HAP-1 (cell line): ENCODE results near the gene SLX4IP.
A peak's percentile ranks its signal among the peaks of the same experiment; 100 is the strongest.
"Not testable (repeated sequence)": the region's sequence is repeated elsewhere in the genome, so short reads cannot be mapped to it uniquely, and the experiment has no call there.

Experiments
- DNase-seq, 2 experiments: peaks; one replicate each; pipeline ENCODE4 v3.0.0-alpha.2; 2016 to 2020; ENCODE audit warnings: low spot score in 2 of 2
- H3K27me3 ChIP-seq: fragments of 250-450 bp; sonication (Bioruptor Pico); 2 replicates; pipeline ENCODE4 v1.5.1; 2020; ENCODE audit warnings: low read depth, mild to moderate bottlenecking, moderate library complexity
- H3K36me3 ChIP-seq: fragments of 250-450 bp; sonication (Bioruptor Pico); replicated peaks from 2 replicates; pipeline ENCODE4 v1.5.1; 2020; ENCODE audit warnings: mild to moderate bottlenecking
- H3K4me1 ChIP-seq: fragments of 250-450 bp; sonication (Bioruptor Pico); 2 replicates; pipeline ENCODE4 v1.5.1; 2020; ENCODE audit warnings: mild to moderate bottlenecking
- H3K4me3 ChIP-seq: fragments of 250-450 bp; sonication (Bioruptor Pico); 2 replicates; pipeline ENCODE4 v1.5.1; 2020; ENCODE audit warnings: mild to moderate bottlenecking, moderate library complexity
- H3K9me3 ChIP-seq: fragments of 250-450 bp; sonication (Bioruptor Pico); 2 replicates; pipeline ENCODE4 v1.5.1; 2020; ENCODE audit warnings: mild to moderate bottlenecking, moderate library complexity
- in situ Hi-C: fragments of 300-500 bp; cut with MboI; formaldehyde crosslinking; loops from 3 replicates; pipeline ENCODE4 v1.14.3; 2020; ENCODE audit warnings: low sequenced_read_pairs, inconsistent platforms, mixed read lengths

Gene SLX4IP

DNA sequence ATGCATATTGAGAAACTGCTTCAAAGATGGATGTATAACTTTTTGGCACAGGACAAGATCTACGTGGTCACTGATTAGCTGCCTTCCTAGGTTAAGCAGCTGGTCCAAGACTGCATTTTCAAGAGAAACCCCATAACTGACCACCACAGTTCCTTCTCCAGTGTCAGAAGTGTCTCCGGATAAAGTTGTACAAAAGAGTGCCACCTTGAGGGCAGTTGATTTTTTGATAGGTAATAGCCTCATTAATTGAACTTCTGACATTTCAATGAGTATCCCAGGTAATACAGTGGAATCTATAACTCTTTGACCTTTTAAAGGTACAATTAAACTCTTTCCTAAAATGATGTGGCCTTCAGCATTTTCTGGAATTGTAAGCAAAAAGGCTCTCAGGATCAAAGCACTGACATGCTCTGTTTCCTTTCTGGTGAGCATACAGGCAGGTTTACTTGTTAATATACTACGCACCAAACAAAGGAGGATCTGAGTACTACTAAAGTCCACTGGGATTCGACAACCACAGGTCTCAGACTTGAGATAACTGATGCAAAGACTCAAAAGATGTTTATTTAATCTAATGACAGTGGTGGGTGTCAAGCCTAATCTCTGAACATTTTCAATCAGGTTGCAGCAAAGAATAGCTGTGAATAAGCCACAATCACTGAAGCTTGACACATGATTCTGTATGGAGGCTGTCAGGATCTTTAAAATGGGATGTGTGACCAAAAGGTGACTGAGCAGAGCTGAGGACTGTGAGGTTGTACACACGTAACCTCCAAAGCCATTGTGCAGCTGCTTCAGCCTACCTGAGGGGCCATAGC, 22.3 kb upstream of the SLX4IP start:
- in situ Hi-C loops, result no loop called here
- Histone ChIP-seq H3K9me3 (no peaks in the 10 kb centered on the region), H3K4me3 (no peak overlapping the region), H3K27me3 (no peaks in the 10 kb centered on the region), H3K36me3 (peaks cover 19% of the 10 kb centered on the region), H3K4me1 (peaks cover 26% of the 10 kb centered on the region)
- DNase-seq, result no peak

DNA sequence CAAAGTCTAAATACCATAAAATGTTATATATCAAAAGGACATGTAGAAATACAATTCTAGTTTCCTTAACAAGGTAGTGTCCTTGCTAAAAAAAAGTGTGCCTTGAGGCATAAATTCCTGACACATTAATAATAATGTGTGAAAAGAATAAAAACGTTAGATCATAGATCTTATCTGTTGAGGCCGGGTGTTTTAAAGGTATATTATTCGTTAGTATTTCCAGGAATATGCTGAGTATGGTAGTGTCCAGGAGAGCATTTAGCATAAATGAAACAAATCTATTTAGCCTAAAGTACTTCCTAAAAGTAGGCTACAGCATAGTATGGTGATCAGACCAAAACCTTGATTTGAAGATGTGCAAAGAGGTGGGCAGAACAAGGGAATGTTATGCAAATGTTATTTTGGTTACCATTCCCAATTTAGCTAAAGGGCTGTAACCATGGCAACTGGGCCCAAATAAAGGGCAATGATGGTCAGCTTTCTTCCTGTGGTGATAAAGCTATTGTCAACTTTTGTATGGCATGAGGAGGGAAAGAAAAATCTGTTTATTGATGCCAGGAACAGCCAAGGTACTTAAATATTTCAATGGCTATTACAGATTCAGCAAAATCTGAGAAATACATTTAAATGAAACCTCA, 20.0 kb upstream of the SLX4IP start:
- H3K9me3 ChIP-seq, result no peaks in the 10 kb centered on the region
- peak; percentile 61 to 79 for DNase-seq
- H3K4me3 ChIP-seq, result no peak overlapping the region
- peaks cover 21% of the 10 kb centered on the region for H3K4me1 ChIP-seq
- H3K27me3 ChIP-seq, result no peaks in the 10 kb centered on the region
- in situ Hi-C loops, result no loop called here
- H3K36me3 ChIP-seq, result peaks cover 19% of the 10 kb centered on the region

DNA sequence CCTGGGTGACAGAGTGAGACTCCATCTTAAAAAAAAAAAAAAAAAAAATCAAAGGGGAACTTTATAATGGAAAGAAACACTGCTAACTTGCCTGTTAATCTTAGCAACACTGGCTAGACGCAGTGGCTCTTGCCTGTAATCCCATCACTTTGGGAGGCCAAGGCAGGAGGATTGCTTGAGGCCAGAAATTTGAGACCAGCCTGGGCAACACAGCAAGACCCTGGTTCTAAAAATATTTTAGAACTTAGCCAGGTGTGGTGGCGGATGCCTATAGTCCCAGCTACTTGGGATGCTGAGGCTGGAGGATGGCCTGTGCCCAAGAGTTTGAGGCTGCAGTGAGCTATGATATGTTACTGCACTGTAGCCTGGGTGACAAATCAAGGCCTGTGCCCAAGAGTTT, 17.9 kb upstream of the SLX4IP start:
- H3K9me3 ChIP-seq, DNase-seq, H3K27me3 ChIP-seq, in situ Hi-C loops, H3K4me3 ChIP-seq: not testable (repeated sequence)
- Histone ChIP-seq H3K4me1 (peaks cover 21% of the 10 kb centered on the region), H3K36me3 (peaks cover 18% of the 10 kb centered on the region)

DNA sequence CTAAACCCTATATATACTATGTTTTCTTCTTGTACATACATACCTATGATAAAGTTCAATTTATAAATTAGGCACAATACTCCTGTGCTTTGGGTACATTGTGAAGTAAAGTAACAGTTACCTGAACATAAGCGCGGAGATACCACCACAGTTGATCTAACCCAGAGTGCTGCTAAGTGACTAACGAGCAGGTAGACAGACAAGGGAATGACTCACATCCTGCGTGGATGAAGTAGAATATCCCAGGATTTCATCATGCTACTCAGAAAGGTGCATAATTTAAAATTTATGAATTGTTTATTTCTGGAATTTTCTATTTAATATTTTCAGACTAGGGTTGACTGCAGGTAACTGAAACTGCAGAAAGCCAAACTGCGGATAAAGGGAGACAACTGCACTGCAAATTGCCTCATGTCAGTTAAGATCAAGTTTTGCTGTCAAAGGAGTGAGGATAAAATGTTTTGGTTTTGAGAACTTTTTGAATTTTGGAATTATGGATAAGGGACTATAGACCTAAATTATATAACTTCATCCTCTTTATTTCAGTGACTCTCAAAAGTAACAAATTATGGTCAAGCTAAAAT, 15.5 kb upstream of the SLX4IP start:
- no peaks in the 10 kb centered on the region for H3K27me3 ChIP-seq
- no peak for DNase-seq
- H3K4me3 ChIP-seq, result no peak overlapping the region
- peaks cover 21% of the 10 kb centered on the region for H3K4me1 ChIP-seq
- in situ Hi-C loops, result no loop called here
- H3K9me3 ChIP-seq, result no peaks in the 10 kb centered on the region
- H3K36me3 ChIP-seq, result peaks cover 3% of the 10 kb centered on the region; the same call in 1 of the 2 replicates

DNA sequence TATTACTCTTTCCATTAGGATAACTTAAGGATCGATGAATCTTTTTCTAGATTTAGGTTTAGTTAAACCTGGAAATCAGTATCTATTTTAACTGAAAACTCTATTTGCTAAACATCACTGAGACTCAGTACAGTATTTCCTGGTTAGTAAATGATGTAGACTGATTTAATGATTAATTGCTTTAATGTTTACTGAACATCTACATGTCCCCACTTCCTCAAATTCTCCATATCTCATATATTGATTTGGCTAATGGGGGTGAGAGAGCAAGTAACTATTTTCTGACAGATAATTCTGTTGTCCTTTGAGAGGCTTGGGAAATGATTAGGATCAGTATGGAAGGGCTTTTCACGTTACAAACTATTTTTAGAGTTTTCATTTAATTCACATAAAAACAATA, 11.4 kb upstream of the SLX4IP start:
- DNase-seq, result no peak
- Histone ChIP-seq H3K9me3 (no peaks in the 10 kb centered on the region), H3K4me1 (no peaks in the 10 kb centered on the region; the same call in none of the 2 replicates), H3K4me3 (no peak overlapping the region), H3K27me3 (no peaks in the 10 kb centered on the region), H3K36me3 (no peaks in the 10 kb centered on the region)
- in situ Hi-C loops, result no loop called here

DNA sequence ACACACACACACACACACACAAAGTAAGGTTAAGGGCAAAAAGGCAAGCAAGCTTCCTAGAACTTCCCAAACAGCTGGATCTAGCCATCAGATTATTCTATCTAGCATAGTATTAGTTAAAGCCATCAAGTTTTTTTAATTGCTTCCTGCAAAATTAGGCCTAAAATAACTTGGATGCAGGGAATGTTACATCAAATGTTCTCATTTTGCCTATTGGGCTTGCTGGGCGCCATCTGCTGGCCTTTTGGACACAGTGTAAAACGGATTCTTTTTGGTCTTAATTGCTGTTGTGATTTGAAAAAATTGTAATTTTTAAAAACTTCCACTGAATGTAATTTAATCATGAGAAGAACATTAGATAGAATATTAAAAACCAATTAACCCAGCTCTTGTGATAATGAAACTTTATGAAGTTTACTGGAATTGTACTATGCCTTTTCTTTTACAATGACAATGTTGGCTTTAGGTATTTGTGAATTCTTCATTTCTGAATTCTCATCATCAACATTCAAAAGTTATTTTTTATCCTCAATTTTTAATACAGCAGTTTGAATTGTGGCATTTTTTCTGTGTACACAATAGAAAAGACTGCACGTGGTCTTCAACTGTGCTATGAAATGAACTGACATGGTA, 7.9 kb upstream of the SLX4IP start:
- Histone ChIP-seq H3K36me3 (no peaks in the 10 kb centered on the region), H3K27me3 (no peaks in the 10 kb centered on the region), H3K9me3 (no peaks in the 10 kb centered on the region), H3K4me1 (peaks cover 28% of the 10 kb centered on the region), H3K4me3 (no peak overlapping the region)
- in situ Hi-C loops, result no loop called here
- DNase-seq, result peak; percentile 43 to 58

DNA sequence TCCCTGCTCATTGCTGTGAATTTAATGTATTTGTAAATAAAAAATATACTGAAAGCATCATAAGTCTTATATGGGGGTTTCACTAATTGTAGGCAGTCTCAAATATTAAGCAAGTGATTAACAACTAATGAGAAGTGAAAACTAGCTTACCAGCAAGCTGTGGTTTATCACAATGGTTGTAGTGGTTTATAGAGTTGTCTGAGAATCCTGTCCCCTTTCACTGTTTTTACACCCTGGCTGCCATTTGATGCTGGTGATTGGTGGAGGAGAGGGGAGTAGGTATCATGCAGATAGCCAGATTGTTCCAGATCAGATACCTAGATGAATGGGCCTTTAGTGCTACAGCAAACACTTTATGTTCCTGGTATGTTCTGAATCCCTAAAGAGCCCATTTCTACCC, 7.1 kb upstream of the SLX4IP start:
- no peak for DNase-seq
- in situ Hi-C loops, result no loop called here
- H3K4me3 ChIP-seq, result no peak overlapping the region
- no peaks in the 10 kb centered on the region for H3K36me3 ChIP-seq
- no peaks in the 10 kb centered on the region for H3K27me3 ChIP-seq
- H3K9me3 ChIP-seq, result no peaks in the 10 kb centered on the region
- H3K4me1 ChIP-seq, result peaks cover 31% of the 10 kb centered on the region

DNA sequence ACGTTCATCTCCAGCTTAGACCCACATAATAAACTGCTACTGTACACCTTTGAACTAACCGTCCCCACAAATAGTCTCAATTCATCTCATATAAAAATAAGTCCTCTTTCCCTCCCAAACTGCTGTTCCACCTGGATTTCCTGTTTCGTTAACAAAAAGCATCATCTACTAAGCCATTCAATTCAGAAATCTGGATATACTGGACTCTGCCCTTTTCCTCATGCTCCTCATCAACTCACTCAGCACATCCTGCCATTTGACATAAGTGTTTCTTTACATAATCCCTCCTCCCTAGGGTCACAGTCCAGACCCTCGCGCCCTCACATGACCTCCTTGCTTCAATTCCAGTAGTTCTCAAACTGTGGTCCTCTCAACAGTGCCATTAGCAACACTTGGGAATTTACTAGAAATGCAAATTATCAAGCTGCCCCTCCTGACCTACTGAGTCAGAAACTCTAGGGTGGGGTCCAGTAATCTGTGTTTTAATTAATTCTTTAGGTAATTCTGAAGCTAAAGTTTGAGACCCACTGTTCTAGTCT, 5.6 kb upstream of the SLX4IP start:
- Histone ChIP-seq H3K27me3 (no peaks in the 10 kb centered on the region), H3K4me1 (peaks cover 32% of the 10 kb centered on the region), H3K9me3 (no peaks in the 10 kb centered on the region), H3K36me3 (no peaks in the 10 kb centered on the region), H3K4me3 (no peak overlapping the region)
- in situ Hi-C loops, result no loop called here
- peak in 1 of 2 experiments; percentile 35 for DNase-seq

DNA sequence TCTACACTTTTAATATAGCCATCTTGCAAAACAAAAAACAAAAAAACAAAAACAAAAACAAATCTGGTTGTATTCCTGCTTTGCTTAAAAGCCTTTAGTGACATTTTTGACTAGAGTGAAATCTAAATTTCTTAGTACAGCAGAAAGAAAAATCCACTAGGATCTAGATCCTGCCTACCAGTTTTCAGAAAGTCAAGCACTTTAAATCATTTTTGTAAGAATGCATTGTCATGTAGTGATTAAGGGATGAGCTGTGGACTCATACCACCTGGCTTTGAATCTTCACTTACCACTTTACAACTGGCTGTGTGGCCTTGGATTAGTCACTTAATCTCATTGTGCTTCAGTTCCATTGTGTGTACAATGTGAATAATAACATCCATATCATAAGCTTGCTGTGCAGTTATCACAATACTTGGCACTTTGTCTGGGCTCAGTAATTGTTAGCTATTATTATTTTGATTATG, 5.1 kb upstream of the SLX4IP start:
- Histone ChIP-seq H3K4me3 (no peak overlapping the region), H3K36me3 (no peaks in the 10 kb centered on the region), H3K9me3 (no peaks in the 10 kb centered on the region), H3K27me3 (no peaks in the 10 kb centered on the region), H3K4me1 (peaks cover 32% of the 10 kb centered on the region)
- peak; percentile 38 to 57 for DNase-seq
- in situ Hi-C loops, result no loop called here

DNA sequence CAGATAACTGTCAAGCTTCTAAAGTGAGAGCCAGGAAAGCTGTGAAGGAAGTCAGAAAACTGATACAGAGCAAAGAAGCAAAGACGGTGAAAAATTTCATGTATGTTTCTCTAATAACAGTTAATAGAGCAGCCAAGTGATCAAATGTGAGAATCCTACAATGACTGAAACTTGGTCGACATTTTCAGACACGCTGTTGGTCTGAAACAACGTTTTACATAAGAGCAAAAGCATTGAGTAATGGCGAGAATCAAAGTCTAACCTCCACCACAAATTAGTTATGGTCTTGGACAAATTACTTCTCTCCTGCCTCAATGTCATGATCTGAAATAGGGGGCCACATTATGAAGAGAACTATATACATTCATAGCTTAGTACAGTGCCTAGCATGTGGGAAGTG, 4.4 kb upstream of the SLX4IP start:
- no peak for DNase-seq
- Histone ChIP-seq H3K36me3 (no peaks in the 10 kb centered on the region), H3K27me3 (no peaks in the 10 kb centered on the region), H3K9me3 (no peaks in the 10 kb centered on the region), H3K4me1 (peaks cover 33% of the 10 kb centered on the region), H3K4me3 (no peak overlapping the region)
- in situ Hi-C loops, result no loop called here

DNA sequence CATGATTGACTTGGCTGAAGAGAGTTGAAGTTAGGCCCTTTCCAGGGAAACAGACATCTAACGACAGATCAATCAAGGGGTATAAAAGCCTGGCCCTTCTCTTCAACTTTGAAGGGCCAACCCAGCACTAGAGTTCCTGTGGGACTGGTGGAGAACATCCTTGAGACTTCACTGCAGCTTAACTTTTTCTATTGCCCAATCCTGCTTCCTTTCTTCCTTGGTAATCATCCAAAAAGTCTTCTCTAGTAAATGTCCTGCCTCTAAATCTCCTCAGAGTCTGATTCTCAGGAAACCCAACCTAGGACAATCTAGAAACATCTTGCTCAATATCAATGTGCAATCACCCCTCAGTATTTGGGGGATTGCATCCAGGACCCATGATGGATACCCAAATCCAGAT, 3.0 kb upstream of the SLX4IP start:
- peaks cover 37% of the 10 kb centered on the region for H3K4me1 ChIP-seq
- H3K9me3 ChIP-seq, result no peaks in the 10 kb centered on the region
- in situ Hi-C loops, result no loop called here
- H3K36me3 ChIP-seq, result no peaks in the 10 kb centered on the region
- DNase-seq, result no peak
- H3K27me3 ChIP-seq, result no peaks in the 10 kb centered on the region
- no peak overlapping the region for H3K4me3 ChIP-seq

DNA sequence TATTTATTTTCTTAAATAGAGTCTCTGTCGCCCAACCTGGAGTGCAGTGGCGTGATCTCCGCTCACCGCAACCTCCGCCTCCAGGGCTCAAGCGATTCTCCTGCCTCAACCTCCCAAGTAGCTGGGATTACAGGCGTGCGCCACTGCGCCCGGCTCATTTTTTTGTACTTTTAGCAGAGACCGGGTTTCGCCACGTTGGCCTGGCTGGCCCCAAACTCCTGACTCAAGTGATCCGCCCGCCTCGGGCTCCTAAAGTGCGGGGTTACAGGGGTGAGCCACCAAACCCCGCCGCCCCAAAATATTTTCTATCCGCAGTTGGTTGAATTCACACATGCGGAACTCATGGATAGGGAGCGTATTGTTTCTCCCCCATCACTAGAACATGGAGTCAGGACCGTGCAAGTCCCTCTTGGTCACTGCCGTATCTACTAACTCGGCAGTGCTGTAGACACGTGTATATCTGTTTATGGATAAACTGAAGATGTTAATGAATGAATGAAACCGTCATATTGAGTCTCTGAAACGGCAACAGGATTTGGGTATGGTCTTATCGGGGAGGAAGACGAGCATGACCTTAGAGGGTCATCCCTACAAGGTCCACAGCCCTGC, 2.0 kb upstream of the SLX4IP start:
- no peaks in the 10 kb centered on the region for H3K27me3 ChIP-seq
- peak overlapping the region; percentile 63 for H3K4me3 ChIP-seq
- H3K36me3 ChIP-seq, result no peaks in the 10 kb centered on the region
- H3K4me1 ChIP-seq, result peaks cover 37% of the 10 kb centered on the region
- in situ Hi-C loops, result no loop called here
- no peak for DNase-seq
- H3K9me3 ChIP-seq, result no peaks in the 10 kb centered on the region
